GOT3 (cell line): ENCODE measurements around the gene ARHGEF7.

Experiments used
- DNase-seq: peaks from one replicate; lab custom pipeline; 2025; ENCODE audit warnings: mixed read lengths; lab: John Stamatoyannopoulos, UW

Gene ARHGEF7

DNA sequence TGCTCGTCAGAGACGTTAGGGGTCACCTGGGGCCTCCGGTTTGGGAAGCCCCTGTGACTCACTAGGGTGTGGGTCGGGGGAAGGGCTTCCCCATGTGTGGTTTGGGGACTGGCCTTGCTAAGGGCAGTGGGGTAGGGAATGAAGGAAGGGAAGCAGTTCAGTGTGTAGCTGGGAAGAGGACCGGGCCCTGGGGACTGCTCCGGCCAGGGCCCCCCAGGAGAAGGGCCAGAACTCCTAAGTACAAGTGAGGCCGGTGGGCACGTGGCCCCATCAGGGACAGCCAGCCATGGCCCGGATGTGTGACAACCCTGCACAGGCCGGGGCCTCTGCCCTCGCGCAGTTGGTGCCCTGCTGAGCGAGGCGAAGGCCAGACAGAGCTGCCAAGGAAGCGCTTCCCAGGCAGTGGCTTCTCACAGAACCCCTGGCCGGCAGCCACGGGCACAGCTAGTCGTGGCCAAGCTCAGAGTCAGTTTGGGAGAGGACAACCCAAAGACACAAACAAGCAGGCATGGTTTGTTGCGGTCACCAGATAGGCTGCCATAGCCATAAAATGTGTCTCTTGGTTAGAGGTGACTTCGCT, 231.1 kb downstream of the ARHGEF7 start:
- no peak for DNase-seq

DNA sequence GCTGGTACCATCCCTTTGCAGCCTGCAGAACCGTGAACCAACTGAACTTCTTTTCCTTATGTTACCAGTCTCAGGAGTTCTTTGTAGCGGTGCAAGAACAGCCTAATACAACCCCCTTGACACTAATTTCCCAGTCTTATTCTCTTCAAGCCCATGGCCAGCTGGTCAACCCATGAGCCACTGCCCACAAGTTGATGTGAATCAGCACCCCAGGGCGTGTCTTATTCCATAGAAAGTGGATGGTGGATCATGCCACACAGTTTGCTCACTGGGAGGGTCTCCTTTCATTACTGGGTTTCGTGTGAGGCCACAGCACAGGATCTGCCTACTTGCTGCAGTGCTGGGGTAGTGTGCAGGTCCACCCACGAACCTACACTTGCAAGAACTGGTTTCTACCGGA, 232.3 kb downstream of the ARHGEF7 start:
- DNase-seq = peak; percentile 47

GRCh38 chr13:111353508-111353907, 238.4 kb downstream of the ARHGEF7 start:
- no peak for DNase-seq

GRCh38 chr13:111354789-111355188, 239.7 kb downstream of the ARHGEF7 start:
- no peak for DNase-seq
